Measurements from ENCODE around the gene CCDC188.

DNA sequence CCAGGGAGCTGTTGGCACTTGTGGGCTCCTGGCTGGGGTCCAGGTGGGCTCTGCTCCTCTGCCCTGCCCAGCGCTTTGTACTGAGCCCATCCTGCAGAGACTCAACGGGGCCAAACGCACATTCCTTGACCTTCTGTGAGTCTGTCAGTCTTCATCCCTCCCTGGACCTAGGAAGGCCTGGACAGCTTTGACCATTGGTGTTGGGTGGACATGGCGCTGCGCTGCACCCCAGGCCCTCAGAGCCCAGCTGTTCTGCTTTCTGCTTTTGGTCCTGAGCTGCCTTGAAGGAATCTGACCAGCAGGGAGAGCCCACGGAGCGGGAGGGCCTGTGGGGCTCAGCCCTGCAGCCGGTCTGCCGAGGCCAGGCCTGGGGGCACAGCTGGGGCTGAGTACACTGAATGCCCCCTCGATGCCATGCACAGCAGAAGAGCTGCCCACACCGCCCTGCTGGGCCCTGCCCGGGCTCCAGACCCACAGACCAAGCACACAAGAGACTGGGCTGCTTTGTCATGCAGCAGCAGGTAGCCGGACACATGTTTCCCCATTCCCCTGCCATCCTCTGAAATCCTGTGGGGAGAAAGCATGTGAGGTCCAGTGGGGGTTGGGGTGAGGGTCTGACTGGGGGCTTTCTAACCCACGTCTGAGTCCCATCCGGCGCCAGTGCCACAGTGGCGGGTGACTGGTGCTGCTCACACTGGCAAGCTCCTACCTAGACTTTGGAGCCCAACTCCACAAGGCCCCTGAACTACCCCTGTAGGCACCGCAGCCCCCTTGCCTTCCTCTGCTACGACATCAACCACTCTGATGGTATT is 24.1 kb upstream of the CCDC188 start:
- TF ChIP-seq, protein P1, sequence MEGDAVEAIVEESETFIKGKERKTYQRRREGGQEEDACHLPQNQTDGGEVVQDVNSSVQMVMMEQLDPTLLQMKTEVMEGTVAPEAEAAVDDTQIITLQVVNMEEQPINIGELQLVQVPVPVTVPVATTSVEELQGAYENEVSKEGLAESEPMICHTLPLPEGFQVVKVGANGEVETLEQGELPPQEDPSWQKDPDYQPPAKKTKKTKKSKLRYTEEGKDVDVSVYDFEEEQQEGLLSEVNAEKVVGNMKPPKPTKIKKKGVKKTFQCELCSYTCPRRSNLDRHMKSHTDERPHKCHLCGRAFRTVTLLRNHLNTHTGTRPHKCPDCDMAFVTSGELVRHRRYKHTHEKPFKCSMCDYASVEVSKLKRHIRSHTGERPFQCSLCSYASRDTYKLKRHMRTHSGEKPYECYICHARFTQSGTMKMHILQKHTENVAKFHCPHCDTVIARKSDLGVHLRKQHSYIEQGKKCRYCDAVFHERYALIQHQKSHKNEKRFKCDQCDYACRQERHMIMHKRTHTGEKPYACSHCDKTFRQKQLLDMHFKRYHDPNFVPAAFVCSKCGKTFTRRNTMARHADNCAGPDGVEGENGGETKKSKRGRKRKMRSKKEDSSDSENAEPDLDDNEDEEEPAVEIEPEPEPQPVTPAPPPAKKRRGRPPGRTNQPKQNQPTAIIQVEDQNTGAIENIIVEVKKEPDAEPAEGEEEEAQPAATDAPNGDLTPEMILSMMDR (IDR thresholded peaks at IDR 0.05; ENCODE audit: low read depth, low read length): no peak
- TF ChIP-seq EZH2phosphoT487 (IDR thresholded peaks at IDR 0.05; ENCODE audit: low read depth): no peak
